ENCODE measurements around the gene MNAT1. TPM values are rescaled to one million over a fixed set of nuclear protein-coding genes. Genes with fewer than 3 reads are reported as not detected.
"Not testable (repeated sequence)": the region's sequence is repeated elsewhere in the genome, so short reads cannot be mapped to it uniquely, and the experiment has no call there.

Gene MNAT1
- total RNA-seq, 1 experiment from 2014 or later: 88.2 TPM

- no peak for DNase-seq (ENCODE audit: extremely low read depth, low read depth)
Measured at GRCh38 chr14:60736494-60736893, 1.9 kb downstream of the MNAT1 start.

GRCh38 chr14:60738843-60739508 is 4.4 kb downstream of the MNAT1 start:
- no peak for DNase-seq (ENCODE audit: extremely low read depth, low read depth)

- no peak for DNase-seq (ENCODE audit: extremely low read depth, low read depth)
Measured at GRCh38 chr14:60744566-60744965, 10.0 kb downstream of the MNAT1 start.

- no peak for DNase-seq (ENCODE audit: extremely low read depth, low read depth)
Measured at GRCh38 chr14:60753264-60754119, 18.9 kb downstream of the MNAT1 start.

DNA sequence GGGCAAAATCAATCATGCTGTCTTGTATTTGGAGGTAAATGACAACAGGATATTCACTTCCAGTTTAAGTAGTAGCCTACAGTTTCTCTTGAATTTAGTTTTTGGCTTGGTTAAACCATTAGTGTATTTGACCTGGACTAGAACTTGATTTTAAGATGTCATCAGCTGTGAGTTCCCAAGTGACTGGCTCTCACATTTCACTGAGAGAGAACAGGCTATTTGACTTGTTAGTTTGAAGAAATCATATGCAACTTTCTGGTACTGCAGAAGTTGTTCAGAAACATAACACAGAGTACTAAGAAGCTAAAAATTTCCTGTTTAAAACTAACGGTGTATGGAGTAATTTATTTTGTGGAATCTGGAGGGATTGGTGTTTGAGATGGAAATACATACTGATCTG is 22.3 kb downstream of the MNAT1 start:
- no peak for DNase-seq (ENCODE audit: extremely low read depth, low read depth)

DNA sequence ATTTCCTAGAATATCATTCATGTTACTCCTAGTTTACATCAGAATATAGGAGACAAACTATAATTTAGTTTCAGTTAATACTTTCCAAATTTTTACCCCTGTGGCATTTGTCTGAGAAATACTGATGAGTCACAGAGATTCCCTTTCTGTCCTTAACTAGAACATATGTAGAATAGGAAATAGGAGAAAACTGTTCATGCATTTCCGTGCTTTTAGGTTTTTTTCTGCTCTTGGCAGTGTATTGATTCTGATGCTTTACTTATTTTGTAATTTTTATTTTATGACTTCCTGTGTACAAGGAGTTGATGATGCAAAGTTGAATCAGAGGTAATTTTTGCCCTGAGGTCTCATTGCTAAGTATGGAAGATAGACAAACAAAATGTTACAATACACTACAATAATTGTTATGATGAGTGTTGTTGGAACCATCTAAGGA is 23.0 kb downstream of the MNAT1 start:
- DNase-seq (ENCODE audit: extremely low read depth, low read depth): no peak

- no peak for DNase-seq (ENCODE audit: extremely low read depth, low read depth)
Measured at GRCh38 chr14:60758885-60759284, 24.3 kb downstream of the MNAT1 start.

- no peak for DNase-seq (ENCODE audit: extremely low read depth, low read depth)
Measured at GRCh38 chr14:60760209-60760608, 25.6 kb downstream of the MNAT1 start.

DNA sequence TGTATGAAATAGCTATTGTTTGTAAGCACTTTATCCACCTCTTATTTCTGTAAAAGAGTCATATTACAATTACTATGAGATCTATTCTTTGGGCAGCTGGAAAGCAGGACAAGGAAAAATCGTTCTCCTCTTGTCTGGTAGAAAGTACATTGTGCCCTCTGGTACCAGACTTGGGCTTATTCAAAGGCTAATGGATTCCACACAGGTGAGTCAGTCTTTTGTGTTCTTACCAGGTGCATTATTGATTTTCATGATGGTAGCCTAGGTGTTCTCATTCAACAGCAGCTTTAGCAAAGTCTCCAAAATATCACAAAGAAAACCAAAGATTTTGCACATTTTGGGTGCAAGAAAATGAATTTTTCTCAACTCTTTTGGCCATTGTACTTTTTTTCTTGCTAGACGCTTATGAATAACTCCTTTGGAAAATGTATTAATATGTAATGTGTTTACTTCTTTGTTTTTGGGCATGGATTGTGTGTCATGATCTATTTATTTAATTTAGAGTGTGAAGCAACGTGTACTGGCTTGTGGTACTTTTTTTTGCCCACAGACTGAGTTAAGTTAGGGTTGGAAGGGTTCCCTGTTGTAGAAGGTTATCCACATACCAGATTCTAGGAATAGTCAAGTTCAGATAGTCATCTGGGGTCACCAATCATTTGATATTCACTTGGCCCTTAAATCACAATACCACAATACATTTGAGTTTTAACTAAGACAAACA is 26.2 kb downstream of the MNAT1 start:
- DNase-seq (ENCODE audit: extremely low read depth, low read depth): no peak

GRCh38 chr14:60768602-60769001 is 34.0 kb downstream of the MNAT1 start:
- DNase-seq (ENCODE audit: extremely low read depth, low read depth): no peak

- DNase-seq (ENCODE audit: extremely low read depth, low read depth): no peak
Measured at GRCh38 chr14:60771117-60771516, 36.6 kb downstream of the MNAT1 start.

GRCh38 chr14:60773558-60773957 is 39.0 kb downstream of the MNAT1 start:
- no peak for DNase-seq (ENCODE audit: extremely low read depth, low read depth)

DNA sequence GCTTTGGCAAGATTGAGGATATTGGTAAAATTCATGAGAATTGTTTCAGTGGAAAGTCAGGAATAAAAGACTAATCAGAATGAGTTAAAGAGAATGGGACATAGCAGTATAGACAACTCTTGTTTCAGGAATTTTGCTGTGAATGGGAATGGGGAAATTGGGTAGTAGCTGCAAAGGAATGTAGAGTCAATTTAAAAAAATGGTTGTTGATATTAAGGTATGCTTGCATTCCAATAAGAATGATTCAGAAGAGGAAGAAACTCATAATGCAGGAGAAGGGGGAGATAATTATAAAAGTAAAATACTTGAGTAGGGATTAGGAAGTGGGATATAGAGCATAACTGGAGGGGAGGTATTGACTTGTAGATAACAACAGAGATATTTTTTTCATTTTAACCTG is 40.7 kb downstream of the MNAT1 start:
- no peak for DNase-seq (ENCODE audit: extremely low read depth, low read depth)

DNA sequence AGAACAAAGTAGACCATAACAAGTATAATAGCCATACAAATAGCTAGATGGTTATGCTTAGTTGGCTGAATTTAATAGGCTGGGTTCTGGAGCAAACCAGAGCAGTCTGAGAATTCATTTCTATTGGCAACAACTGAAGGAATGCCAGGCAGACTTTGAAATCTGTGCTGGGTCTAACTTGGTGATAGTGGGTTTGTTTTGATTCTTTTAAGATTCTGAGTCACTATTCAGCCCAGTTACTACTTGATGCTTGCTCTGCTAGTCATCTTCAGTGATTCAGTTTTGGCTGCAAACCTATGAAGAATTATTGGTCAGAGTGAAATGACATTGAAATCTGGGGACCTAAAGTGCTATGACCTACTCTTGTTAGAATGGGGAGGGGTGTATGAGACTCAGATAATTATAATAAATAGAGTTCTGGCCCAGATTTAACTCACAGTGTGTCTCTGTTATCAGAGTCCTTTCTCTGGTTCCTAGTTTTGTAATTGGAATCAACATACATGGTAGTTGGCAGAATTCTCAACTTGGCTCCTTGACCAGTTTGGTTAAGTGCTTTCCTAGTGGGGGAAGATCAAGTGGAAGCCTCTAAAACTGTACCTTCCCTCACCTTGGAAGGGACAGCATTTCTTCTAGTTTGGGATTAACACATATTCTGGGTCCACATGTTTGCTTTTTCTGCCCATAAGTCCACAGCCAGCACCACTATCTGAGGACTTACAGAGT is 43.5 kb downstream of the MNAT1 start:
- DNase-seq (ENCODE audit: extremely low read depth, low read depth): no peak

DNA sequence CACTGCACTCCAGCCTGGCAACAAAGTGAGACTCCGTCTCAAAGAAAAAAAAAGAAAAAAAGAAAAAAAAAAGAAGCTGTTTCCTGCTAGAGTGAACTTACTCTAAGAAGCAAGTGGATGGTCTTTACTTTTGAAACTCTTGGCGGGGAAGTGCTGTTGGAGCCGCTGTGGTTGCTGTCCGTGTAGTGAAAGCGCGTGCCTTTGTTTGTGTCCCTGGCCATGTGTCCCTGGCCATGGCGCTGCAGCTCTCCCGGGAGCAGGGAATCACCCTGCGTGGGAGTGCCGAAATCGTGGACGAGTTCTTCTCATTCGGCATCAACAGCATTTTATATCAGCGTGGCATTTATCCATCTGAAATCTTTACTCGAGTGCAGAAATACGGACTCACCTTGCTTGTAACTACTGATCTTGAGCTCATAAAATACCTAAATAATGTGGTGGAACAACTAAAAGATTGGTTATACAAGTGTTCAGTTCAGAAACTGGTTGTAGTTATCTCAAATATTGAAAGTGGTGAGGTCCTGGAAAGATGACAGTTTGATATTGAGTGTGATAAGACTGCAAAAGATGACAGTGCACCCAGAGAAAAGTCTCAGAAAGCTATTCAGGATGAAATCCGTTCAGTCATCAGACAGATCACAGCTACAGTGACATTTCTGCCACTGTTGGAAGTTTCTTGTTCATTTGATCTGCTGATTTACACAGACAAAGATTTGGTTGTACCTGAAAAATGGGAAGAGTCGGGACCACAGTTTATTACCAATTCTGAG is 45.4 kb downstream of the MNAT1 start:
- DNase-seq (ENCODE audit: extremely low read depth, low read depth): not testable (repeated sequence)

GRCh38 chr14:60780558-60780957 is 46.0 kb downstream of the MNAT1 start:
- DNase-seq (ENCODE audit: extremely low read depth, low read depth): not testable (repeated sequence)

GRCh38 chr14:60786905-60787304 is 52.3 kb downstream of the MNAT1 start:
- DNase-seq (ENCODE audit: extremely low read depth, low read depth): no peak

DNA sequence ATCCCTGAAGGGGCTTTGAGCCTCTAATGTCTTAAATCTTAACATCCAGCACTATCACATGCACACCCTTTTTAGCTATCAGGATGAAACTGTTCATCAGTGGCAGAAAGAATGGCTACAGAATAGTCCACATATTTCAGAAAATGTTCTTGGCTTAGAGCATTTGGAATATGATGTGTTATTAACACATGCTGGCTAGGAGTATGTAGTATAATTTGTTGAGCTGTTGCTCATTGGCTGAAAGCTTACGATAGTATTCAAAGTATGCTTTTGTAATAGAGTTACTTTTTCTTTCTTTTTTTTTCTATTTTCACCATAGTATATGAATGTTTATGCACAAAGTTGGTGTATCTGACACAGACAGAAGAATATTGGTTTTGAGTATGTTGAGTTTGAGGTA is 55.1 kb downstream of the MNAT1 start:
- no peak for DNase-seq (ENCODE audit: extremely low read depth, low read depth)

DNA sequence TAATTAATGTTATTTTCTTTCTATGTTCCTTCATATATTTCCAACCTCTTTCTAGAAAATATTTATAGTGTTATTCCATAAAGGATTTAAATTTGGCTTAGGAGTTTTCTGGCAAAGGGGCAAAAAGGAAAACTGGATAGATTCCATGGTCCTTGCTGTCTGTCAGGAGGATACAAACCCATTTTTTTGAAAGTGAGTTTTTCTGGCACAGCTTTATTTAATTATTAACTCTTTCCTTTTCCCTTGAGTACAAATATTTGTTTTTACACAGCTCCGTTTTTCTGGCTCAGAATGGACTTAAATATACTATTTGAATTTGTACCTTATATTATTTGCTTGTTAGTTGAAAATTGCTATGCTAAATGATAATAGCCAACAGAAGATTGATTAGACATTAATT is 56.3 kb downstream of the MNAT1 start:
- no peak for DNase-seq (ENCODE audit: extremely low read depth, low read depth)

DNA sequence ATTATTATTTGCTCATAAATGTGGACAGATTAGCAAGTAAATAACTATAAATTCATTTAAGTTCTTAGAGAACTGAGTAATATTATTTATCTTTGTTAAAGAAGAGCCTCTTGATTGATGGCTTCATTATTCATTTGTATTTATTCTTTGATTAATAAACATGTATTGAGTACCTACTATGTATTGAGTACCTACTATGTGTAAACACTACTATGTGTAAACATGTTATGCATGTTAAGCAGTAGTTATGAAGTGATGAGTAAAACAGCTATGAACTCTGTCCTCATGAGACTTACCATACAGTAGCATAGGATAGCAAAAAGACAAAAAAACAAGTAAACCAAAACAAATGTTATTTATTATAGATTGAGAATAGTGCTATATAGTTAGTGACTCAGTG is 61.9 kb downstream of the MNAT1 start:
- no peak for DNase-seq (ENCODE audit: extremely low read depth, low read depth)
